ENCODE measurements around the gene GDI2.

DNA sequence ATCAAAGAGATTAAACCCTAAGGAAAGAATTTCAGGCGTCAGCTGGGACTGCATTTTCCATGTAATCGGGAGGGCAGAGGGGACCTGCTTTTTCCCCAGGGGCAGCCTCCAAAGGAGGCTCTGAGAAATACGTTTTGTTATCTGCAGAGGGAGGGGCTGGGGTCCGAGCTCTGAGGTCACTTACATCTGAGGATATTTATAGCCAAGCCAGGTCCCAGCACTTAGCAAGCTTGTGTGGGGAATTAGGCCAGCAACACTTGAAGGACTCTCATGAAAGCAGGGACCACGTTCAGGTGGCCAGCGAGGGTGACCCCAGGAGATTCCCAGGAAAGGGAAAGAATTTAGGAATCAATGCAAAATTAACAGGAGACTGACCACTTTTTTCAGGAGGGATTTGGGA is 20.6 kb upstream of the GDI2 start:
- TF ChIP-seq GABPA (tag; conservative IDR thresholded peaks at IDR 0.05; ENCODE audit: low read depth) = no peak
- TF ChIP-seq ZNF24 (IDR thresholded peaks at IDR 0.05) = no peak
- TF ChIP-seq ZBED1 (IDR thresholded peaks at IDR 0.05) = no peak
- TF ChIP-seq, protein P1, sequence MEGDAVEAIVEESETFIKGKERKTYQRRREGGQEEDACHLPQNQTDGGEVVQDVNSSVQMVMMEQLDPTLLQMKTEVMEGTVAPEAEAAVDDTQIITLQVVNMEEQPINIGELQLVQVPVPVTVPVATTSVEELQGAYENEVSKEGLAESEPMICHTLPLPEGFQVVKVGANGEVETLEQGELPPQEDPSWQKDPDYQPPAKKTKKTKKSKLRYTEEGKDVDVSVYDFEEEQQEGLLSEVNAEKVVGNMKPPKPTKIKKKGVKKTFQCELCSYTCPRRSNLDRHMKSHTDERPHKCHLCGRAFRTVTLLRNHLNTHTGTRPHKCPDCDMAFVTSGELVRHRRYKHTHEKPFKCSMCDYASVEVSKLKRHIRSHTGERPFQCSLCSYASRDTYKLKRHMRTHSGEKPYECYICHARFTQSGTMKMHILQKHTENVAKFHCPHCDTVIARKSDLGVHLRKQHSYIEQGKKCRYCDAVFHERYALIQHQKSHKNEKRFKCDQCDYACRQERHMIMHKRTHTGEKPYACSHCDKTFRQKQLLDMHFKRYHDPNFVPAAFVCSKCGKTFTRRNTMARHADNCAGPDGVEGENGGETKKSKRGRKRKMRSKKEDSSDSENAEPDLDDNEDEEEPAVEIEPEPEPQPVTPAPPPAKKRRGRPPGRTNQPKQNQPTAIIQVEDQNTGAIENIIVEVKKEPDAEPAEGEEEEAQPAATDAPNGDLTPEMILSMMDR (IDR thresholded peaks at IDR 0.05 in 2 of 3, conservative IDR thresholded peaks at IDR 0.05 in 1 of 3; ENCODE audit: insufficient read depth in 2 of 3, low read depth in 1 of 3, low read length in 3 of 3) = no peak
- TF ChIP-seq JUND (IDR thresholded peaks at IDR 0.05; ENCODE audit: borderline replicate concordance, low read depth, low read length) = no peak
- no peak; the same call in 2 of the 3 replicates for TF ChIP-seq JUND (tag; IDR thresholded peaks at IDR 0.05; ENCODE audit: borderline replicate concordance, low read depth, low read length)
- TF ChIP-seq, protein P2, sequence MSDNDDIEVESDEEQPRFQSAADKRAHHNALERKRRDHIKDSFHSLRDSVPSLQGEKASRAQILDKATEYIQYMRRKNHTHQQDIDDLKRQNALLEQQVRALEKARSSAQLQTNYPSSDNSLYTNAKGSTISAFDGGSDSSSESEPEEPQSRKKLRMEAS (CRISPR knock-in tag; IDR thresholded peaks at IDR 0.05) = no peak
- TF ChIP-seq HDGF (IDR thresholded peaks at IDR 0.05) = no peak
- TF ChIP-seq FOXK1 (CRISPR knock-in tag; IDR thresholded peaks at IDR 0.05; ENCODE audit: borderline replicate concordance) = no peak
- TF ChIP-seq MAFF (IDR thresholded peaks at IDR 0.05; ENCODE audit: low read length) = no peak
- TF ChIP-seq, protein P3, sequence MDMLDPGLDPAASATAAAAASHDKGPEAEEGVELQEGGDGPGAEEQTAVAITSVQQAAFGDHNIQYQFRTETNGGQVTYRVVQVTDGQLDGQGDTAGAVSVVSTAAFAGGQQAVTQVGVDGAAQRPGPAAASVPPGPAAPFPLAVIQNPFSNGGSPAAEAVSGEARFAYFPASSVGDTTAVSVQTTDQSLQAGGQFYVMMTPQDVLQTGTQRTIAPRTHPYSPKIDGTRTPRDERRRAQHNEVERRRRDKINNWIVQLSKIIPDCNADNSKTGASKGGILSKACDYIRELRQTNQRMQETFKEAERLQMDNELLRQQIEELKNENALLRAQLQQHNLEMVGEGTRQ (CRISPR knock-in tag; IDR thresholded peaks at IDR 0.05) = no peak

All from K562 (cell line).